Measurements from ENCODE around the gene KLRC2.

The KLRC2 gene

DNA sequence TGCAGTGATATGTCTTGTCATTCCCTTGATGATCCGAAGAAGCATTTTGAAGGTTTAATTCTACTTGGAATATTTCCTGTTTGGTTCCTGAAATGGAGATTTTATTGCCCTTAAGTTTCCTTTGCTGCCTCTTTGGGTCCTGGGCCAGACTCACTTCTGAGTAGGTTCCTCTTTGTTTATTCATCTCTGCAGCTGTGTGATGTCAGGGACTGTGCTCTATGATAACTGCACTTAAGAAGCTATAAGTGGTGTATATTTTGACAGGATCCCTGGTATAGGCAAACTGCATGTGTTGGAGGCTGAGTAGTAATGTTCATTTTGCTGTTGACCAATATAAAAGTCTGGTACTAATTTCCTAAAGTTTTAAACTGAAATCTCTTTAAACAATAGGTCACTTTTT lies 26.4 kb downstream of the KLRC2 start, which contains the start of gene KLRC4:
TSS of gene KLRC4 (minus strand) at position 366 of the 400 bp plus-strand sequence. CDS start at position 184, 182 bp downstream.
- CTCF ChIA-PET = interaction anchor here (1.6 kb wide), 1 partner anchor 24 kb away, joined by 3 read pairs; no protein-coding TSS in a partner anchor
- DNase-seq (ENCODE audit: extremely low spot score) = no peak

DNA sequence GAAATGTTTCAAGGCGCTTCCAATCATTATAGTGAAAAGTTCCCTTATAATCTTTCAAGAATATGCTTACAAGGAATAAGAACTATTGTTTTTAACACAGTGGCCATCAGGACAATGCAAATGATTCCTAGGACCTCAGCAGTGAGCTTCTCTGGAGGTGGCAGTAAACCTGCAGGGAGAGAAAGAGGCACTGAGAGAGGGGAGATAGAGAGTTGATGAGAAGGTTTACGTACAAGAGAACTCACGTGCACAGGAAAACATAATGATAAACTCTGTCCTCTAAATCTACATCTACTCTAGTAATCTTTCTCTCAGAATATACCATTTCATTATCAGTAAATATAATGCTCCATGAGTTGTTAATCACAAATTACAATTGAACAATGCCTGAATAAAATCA lies 27.0 kb downstream of the KLRC2 start:
- TF ChIP-seq, protein P1, sequence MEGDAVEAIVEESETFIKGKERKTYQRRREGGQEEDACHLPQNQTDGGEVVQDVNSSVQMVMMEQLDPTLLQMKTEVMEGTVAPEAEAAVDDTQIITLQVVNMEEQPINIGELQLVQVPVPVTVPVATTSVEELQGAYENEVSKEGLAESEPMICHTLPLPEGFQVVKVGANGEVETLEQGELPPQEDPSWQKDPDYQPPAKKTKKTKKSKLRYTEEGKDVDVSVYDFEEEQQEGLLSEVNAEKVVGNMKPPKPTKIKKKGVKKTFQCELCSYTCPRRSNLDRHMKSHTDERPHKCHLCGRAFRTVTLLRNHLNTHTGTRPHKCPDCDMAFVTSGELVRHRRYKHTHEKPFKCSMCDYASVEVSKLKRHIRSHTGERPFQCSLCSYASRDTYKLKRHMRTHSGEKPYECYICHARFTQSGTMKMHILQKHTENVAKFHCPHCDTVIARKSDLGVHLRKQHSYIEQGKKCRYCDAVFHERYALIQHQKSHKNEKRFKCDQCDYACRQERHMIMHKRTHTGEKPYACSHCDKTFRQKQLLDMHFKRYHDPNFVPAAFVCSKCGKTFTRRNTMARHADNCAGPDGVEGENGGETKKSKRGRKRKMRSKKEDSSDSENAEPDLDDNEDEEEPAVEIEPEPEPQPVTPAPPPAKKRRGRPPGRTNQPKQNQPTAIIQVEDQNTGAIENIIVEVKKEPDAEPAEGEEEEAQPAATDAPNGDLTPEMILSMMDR (IDR thresholded peaks at IDR 0.05; ENCODE audit: control extremely low read depth, extremely low read depth, low read depth, missing control alignments) = no peak
- no peak for DNase-seq (ENCODE audit: extremely low spot score)
- POLR2A ChIA-PET = no interaction called here
- CTCF ChIA-PET = interaction anchor here (1.6 kb wide), 1 partner anchor 24 kb away, joined by 3 read pairs; no protein-coding TSS in a partner anchor

More for the DNA sequence above, 26.4 kb downstream of the KLRC2 start, which contains the start of gene KLRC4:
- POLR2A ChIA-PET = no interaction called here
- TF ChIP-seq, protein P1 (IDR thresholded peaks at IDR 0.05; ENCODE audit: control extremely low read depth, extremely low read depth, low read depth, missing control alignments) = no peak

DNA sequence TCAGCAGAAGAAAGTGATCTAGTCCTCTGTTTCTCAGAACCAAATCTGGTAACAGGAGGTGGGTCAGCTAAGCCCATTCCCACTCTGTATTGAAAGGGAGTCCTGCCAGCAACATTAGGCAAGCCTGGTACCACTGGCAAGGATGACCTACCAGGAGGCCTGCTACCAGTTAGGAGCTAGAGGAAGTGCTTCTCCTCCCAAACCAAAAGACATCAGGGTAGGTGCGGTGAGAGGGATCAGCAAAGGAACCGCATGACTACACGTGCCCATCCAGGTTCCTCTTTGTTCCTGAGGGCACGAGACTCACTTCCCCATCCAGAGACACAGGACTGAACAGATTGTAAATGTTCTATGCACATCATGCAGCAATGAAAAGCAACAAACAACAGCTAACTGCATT lies 29.1 kb downstream of the KLRC2 start:
- CTCF ChIA-PET = interaction anchor here (1.0 kb wide), 1 partner anchor 11 kb away, joined by 3 read pairs; no protein-coding TSS in a partner anchor
- TF ChIP-seq, protein P1 (IDR thresholded peaks at IDR 0.05; ENCODE audit: control extremely low read depth, extremely low read depth, low read depth, missing control alignments) = no peak
- POLR2A ChIA-PET = no interaction called here
- DNase-seq (ENCODE audit: extremely low spot score) = no peak

DNA sequence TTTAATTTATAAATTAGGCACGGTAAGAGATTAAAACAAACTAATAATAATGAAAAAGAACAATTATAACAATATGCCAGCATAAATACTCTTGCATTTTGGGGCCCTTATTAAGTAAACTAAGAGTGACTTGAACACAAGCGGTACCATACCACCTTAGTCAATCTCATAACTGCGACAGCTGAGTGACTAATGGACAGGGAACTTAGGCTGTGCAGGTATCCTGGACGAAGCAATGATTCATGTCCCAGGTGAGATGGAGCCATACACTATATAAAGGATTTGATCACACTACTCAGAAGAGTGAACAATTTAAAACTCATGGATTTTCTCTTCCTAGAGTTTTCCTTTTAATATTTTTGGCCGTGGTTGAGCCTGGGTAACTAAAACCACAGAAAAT lies 30.5 kb downstream of the KLRC2 start:
- ChIA-PET POLR2A (no interaction called here), CTCF (interaction anchor here (1.4 kb wide), 1 partner anchor 74 kb away, joined by 3 read pairs; no protein-coding TSS in a partner anchor)
- TF ChIP-seq, protein P1 (IDR thresholded peaks at IDR 0.05; ENCODE audit: control extremely low read depth, extremely low read depth, low read depth, missing control alignments) = no peak
- DNase-seq (ENCODE audit: extremely low spot score) = no peak

DNA sequence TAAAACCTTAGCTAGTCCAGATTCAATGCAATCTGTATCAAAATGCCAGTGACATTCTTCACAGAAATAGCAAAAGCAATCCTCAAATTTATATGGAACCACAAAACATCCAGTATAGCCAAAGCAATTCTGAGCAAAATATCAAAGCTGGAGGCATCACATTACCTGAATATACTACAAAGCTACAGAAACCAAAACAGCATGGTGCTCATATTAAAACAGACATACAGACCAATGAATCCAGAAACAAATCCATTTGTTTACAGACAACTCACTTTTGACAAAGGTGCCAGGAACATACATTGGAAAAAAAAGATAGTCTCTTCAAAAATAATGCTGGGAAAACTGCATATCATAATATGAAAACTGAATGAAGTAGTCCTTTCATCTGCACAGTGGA lies 31.0 kb downstream of the KLRC2 start:
- ChIA-PET CTCF (interaction anchor here (1.4 kb wide), 1 partner anchor 74 kb away, joined by 3 read pairs; no protein-coding TSS in a partner anchor), POLR2A (no interaction called here)
- TF ChIP-seq, protein P1 (IDR thresholded peaks at IDR 0.05; ENCODE audit: control extremely low read depth, extremely low read depth, low read depth, missing control alignments) = no peak
- no peak for DNase-seq (ENCODE audit: extremely low spot score)

DNA sequence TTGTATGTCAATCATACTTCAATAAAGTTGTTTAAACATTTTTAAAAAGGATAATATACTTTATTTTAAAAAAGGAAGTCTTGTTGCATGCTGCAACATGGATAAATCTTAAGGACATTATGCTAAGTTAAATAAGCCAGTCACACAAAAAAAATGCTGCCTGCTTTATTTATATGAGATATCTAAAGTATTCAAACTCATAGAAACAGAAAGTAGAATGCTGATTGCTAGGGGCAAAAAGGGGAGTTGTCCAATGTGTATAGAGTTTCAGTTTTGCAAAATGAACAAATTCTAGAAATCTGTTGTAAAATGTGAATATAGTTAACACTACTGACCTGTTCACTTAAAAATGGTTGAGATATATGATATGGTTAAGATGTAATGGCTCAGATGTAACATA lies 35.0 kb downstream of the KLRC2 start:
- DNase-seq (ENCODE audit: extremely low spot score) = no peak

More for the DNA sequence above, 35.0 kb downstream of the KLRC2 start:
- TF ChIP-seq, protein P1 (IDR thresholded peaks at IDR 0.05; ENCODE audit: control extremely low read depth, extremely low read depth, low read depth, missing control alignments) = no peak
- ChIA-PET CTCF (no interaction called here), POLR2A (no interaction called here)

All from GM10248 (cell line).